Right lobe of liver (tissue), 4 donors: Measurements from ENCODE around the gene DBN1.

Source experiments
- POLR2A ChIP-seq: fragments of 450-650 bp; IDR thresholded peaks from one replicate; pipeline ENCODE4 v1.6.1; 2017; ENCODE audit warnings: antibody characterized with exemption, mild to moderate bottlenecking
- TF ChIP-seq, protein P1 (sequence below), 4 donors: fragments of 200-600 bp in 3 of 4; fragments of 450-650 bp in 1 of 4; IDR thresholded peaks; one replicate each; pipeline versions ENCODE4 v1.5.1 to v1.8.0; 2016 to 2022; ENCODE audit warnings: antibody characterized with exemption in 4 of 4, mild to moderate bottlenecking in 2 of 4
- donor health status: DM: no; HTN: no; CAD: no.
- donor health status: DM: no; HTN: no; CAD: no.
- donor health status: DM: no; HTN: yes; CAD: no.

DNA sequence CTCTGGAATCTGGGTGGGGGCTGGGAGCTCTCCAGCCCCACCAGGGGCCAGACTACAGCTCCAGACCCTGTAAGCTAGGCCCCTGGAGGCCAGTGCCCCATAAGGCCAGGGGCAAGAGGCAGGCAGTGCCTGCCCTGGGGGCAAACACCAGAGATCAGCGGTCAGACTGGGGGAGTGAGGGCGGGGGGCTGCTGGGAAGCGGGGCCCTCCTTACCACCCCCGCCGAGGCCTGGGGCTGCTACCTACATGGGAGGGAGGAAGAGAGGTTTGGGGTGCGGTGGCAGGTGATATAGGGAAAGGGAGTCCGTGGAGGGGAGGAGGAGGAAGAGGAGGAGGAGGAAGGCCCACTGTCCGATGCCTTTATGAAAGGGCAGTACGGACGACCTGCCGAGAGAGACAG is 14.1 kb downstream of the DBN1 start:
- TF ChIP-seq, protein P1, sequence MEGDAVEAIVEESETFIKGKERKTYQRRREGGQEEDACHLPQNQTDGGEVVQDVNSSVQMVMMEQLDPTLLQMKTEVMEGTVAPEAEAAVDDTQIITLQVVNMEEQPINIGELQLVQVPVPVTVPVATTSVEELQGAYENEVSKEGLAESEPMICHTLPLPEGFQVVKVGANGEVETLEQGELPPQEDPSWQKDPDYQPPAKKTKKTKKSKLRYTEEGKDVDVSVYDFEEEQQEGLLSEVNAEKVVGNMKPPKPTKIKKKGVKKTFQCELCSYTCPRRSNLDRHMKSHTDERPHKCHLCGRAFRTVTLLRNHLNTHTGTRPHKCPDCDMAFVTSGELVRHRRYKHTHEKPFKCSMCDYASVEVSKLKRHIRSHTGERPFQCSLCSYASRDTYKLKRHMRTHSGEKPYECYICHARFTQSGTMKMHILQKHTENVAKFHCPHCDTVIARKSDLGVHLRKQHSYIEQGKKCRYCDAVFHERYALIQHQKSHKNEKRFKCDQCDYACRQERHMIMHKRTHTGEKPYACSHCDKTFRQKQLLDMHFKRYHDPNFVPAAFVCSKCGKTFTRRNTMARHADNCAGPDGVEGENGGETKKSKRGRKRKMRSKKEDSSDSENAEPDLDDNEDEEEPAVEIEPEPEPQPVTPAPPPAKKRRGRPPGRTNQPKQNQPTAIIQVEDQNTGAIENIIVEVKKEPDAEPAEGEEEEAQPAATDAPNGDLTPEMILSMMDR (IDR thresholded peaks at IDR 0.05) = no peak
- TF ChIP-seq POLR2A = no peak
